ENCODE data around the gene IRAG1.

DNA sequence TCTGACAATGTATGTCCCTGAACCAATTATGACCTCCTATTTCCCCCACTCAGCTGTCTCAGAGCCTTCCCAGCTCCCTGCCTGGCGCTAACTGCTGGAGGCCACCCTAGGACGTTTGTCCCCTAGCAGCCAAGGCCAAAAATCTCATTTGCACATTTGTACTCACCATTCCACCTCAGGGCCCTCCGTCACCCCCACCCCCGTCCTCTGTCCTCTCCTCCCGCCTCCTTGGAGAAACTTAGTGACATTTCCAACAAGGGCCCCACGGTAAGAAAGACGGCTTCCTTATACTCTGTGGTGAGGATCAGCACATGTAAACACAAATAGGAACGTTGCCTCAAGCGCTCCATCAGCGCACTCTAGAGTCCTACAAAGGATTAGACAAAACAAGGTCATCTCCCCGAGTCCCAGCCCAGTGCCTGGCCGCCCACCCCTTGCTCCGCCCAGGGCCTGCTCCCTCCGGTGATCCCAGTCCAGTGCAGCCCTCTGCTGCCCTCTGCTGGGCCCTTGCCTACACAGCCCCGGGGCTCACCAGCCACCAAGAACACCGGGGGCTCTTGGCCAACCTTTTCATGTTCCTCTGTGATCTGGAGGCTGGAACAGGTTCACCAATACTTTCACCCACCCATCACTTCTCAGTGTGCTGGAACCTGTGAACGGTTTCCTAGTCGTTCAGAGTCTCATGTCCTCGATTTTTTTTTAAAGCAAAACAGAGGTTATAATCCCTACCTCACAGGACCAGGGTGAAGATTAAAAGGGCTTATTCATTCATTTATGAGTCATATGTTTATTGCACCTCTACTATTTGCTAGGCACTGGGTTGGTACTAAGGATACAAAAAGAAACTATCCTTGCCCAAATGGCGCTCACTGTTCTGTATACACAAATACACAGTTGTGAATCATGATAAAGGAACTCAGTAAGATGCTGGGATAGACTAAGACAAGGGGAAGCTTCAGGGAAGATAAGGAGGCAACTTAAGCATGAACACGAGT is 42.2 kb upstream of the IRAG1 start:
- TF ChIP-seq POLR2A (IDR thresholded peaks at IDR 0.05; ENCODE audit: low read length) (no peak), GATA1 (IDR thresholded peaks at IDR 0.05; ENCODE audit: low read depth, low read length) (no peak)

All from erythroblast (primary cell).